GM18519 (cell line): ENCODE measurements around the gene HECW1.

Experiments
- ATAC-seq: cut with Tn5 transposase; IDR thresholded peaks from one replicate; pipeline ENCODE4 v1.9.1; 2021; ENCODE audit warnings: mild to moderate bottlenecking, moderate library complexity; ENCODE audit not compliant: unreplicated experiment, low FRiP score

The HECW1 gene

DNA sequence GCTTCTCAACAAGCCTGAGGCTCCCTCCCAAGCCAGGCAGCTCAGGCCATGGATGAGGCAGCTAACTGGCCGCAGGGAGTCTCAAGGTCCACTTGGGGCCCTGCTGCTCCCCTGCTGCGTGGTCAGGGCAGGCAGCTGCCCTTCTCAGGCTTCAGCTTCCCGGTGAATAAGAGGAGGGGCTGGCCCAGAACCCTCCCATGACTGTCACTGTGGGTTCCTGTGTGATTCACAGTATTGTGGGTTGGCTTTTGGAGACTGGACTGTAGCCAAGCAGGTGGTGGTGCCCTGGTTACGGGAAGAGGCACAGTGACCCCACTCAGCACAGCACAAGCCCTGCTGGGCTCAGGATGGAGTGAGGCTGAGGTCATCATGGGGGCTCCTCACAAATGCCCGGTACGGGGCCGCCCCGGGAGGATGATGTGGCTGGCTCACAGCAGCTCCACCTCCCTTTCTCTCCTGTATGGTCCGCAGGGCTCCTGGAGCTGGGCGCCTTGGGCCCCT, 189.8 kb downstream of the HECW1 start:
- no peak for ATAC-seq

DNA sequence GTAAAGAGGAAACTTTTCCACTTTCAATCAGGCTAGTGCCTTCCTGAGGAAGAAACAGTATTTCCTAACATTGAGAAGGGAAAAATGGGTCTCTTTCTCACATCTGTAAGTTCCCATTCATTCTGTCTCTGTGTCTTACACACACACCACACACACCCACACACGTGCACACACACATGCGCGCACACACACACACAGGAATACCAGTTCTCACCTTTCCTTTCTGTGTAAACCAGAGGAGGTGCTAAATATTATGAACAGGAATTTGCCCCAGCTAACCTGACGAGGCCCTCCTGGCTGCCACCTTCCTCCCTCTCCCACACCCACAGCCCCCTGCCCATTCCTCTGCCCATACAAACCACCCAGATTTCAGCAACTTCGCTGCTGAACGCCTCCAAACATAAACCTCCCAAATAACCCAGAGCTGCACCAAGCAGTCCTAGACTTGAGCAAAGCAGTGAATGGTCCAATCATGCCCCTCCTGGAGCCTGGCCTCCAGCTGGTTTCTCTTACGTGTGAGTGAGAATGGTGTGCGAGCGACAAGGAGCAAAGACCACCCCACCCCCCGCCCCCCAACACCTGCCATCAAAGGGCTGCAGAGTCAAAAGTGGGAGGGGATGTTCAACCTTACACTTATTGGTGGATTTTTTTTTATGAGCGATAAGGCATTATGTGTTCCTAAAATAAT, 190.5 kb downstream of the HECW1 start:
- ATAC-seq: no peak

DNA sequence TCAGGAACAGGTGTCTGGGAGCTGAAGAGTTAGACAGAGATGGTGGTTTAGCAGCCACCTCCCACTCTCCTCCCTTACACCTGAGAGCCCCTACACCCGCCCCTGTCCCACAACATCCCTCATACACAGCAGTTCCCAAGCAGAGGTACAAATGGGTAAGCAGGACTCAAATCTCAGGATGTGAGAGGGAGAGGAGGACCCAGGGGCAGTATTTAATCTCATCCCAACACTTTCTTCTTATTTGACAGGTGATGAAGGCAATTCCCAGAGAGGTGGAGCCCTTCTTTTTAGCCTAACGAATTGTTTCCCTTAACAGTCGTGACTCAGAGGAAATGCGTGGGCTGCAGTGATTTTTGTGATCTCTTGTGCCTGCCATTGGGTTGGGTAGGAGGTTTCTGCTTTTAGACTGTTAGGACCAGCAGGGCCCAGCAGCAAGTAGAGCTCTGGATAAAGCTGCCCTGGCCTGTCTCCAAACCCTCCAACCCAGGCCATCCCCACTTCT, 191.3 kb downstream of the HECW1 start:
- ATAC-seq: no peak

DNA sequence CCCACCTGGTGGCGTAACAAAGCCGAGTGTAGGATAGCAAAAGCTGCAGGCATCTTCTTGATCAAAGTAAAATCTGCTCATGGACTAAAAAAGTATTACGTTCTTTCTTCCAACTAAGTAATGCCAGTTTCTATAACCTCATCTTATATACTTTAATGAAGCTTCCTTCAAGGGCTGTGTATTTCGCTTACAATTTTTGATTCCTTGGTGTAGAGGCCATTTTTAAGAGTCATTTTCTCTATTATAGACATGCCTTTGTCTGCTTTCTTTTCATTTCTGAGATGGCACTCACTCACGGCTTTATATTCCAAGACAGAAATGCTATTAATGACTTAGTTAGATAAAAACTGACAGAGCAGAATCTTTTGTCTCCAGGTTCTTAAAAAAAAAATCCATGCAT, 194.0 kb downstream of the HECW1 start:
- ATAC-seq: no peak

DNA sequence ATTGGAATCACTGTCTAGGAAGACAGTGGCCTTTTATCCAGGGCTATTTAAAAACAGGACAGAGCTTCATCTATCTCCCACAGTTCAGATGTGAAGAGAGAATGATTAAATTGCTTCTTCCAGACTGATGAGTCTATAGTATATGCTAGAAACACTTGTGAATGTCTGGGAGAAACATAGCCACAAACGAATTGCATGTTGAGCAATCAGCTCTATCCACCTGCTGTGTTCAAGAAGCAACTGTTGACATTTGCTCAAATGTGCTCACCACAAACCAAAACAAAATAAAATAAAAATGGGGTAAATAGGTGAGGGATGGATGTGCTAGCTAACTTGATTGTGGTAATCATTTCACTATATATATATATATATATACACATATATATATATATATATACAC, 195.1 kb downstream of the HECW1 start:
- no peak for ATAC-seq

DNA sequence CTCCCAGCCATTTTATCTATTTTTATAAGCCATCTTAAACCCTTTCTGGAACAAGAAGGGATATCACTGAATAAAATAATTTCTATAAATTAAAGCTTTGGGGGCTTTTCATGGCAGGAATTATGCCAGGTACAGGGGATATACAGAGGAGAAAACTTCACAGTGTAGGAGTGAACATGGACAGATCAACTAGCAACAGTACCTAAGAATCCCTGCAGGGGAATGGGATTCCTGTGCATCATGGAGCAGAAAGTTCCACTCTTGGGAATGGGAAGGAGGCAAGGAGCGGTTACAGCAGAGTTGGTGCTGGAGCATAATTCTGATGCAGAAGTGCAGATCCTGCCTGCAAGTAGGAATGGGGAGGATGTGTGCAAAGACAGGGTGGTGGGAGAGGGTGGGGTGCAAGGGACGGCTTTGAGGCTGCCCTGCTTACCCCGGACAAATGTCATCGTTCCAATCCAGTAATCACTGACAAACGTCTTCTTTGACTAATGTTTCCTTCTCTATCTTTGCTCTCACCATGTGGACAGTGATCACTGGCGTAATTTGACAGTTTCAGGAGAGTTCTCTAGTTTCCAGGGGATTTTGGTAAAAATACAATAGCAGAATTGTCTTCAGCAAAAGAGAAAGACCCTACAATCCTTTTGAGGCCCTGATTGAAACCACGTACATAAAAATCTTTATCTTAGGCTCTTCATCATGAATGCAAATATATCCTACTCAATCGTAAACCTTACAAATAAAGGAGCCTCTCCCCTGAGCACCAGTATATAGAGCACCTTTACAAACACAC, 196.7 kb downstream of the HECW1 start:
- ATAC-seq: no peak

DNA sequence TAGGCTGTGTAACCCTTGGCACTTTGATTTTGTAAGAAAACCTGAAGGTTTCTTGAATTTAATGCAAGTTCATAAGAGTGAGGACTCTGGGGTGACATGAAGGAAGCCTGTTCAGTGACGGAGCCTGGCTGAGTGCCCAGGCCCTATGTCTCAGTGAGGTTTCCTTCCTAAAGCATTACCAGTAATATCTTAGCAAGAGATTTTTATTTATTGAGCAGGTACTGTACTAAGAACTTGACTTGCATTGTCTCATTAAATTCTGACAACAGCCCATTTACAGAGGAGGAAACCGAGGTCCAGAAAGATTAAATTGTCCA, 197.2 kb downstream of the HECW1 start:
- ATAC-seq: no peak

DNA sequence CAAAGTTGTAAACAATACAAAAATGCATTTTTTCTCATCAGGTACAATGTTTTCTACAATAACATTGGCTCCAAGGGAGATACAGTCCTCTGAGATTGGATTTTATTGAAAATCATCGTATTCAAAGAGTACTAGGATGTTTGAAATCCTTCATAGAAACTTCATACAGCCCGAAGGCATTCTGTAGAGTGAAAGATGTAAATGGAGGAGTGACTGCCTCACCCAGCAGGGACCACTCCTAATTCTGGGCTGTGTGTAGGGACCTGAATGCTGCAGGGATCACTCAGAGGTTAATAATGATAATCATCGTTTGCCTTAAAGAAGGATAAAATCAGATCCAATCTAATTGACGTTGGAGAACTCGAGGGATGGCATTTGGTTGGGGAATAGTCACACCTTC, 198.6 kb downstream of the HECW1 start:
- no peak for ATAC-seq

DNA sequence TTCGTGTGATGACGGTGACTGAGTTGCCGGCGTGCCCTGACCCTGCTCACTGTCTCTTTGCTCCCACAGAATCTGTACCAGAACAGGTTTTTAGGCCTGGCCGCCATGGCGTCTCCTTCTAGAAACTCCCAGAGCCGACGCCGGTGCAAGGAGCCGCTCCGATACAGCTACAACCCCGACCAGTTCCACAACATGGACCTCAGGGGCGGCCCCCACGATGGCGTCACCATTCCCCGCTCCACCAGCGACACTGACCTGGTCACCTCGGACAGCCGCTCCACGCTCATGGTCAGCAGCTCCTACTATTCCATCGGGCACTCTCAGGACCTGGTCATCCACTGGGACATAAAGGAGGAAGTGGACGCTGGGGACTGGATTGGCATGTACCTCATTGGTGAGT, 199.2 kb downstream of the HECW1 start:
- no peak for ATAC-seq

DNA sequence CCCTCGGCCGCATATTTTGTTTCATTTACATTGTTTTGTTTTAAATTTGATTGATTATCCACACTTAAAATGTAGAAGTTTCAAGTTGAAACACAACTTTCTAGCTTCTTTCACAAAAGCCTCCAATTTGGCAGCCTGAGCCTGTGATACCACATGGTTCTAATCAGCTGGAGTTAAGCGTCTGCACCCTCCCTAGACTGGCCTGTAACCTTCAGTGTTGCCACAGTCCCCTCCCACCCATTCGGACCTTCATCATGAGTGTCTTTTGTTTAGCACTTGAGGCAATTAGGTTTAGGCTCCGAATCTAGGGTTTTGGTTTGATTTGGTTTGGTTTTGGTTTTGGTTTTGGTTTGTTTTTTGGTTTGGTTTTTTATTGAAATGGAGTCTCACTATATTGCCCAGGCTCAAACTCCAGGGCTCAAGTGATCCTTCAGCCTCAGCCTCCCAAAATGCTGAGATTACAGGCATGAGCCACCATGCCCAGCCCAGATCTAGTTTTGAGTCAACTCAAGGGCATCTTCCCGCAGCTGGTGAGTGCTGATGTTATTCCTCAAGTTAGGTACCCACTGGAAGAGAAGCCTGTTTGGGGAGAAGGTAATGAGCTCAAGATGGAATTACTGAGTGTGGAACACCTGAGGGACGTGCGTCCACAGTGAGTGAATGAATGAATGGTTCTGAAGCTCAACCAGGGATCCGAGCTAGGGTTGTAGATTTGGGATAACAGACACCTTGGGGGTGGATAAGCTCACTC, 201.4 kb downstream of the HECW1 start:
- no peak for ATAC-seq

DNA sequence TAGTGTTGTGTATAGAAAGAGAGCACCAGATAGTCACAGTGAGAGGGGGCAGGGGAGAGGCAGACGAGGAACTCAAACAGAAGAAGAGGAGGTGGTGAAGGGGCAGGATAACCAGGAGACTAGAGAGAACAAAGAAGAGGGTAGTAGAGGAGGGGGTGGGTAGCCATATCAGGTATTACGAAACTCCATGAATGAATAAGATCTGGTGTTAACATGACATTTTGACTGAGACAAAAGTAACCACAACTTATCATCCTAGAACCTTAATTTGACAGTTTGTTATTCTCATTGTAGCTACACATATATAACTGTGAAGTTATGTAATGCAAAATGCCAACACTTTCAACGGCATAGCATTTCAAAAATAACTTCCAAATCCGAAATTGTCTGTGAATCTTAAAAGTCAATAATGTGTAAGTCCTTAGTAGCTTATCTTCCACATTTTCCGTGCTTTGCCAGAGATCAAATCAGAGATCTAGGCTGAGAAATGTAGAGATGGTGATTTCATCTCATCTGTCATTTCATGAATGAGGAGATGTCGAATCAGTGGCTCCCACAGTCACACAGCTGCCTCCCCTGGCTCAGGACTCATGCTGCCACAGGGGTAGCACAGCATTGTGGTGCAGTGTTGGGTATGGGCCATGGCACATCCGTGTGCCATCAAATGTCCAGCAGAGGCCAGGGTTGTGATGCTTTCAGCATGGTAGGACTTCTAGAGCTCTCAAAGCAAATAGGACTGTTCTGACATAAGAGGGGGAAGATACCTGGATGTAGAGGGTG, 202.1 kb downstream of the HECW1 start:
- peak; percentile 50 for ATAC-seq

DNA sequence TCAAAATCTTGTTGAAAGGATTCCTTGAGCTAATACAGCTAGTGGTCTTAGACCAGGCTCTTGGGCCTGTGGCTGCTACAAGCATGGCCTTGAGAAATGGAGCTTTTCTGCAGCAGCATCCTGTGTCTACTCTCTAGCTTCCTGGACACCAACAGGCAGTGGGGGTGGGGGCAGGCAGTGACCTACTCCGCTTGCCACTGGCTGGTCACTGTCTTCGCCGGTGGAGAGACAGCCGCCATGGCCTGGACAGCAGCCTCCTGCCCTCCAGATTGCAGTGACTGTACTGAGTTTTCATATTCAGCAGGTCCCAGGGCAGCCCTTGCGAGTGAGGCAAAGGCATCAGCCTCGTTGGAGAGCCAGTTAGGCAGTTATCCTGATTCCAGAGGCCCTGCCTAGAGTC, 204.6 kb downstream of the HECW1 start:
- ATAC-seq: no peak

DNA sequence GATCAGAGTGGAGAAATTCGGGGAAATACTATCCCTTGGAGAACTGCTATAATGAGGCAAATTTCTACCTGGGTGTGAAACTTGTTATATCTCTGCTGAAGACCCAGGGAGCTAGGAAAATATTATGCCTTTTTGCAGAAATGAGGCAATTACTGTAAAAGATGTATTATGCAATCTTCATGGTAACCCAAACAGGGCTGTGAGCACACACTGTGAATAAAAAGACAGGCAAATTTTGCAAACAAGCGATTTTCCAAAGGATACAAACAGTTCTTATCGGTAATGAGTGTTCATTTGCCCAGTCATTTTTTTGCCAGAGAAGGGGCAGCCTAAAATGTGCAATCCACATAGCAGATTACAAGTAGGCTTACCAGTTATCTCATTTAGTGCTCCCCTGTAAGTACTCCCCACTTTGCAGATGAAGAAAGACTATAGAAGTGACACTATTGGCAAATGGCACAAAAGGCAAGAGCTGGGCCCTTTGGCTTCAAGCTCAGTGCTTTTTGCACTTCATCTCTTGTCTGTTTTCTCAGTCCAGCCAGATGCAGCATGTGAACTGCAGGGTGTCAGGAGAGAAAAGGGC, 205.8 kb downstream of the HECW1 start:
- no peak for ATAC-seq

DNA sequence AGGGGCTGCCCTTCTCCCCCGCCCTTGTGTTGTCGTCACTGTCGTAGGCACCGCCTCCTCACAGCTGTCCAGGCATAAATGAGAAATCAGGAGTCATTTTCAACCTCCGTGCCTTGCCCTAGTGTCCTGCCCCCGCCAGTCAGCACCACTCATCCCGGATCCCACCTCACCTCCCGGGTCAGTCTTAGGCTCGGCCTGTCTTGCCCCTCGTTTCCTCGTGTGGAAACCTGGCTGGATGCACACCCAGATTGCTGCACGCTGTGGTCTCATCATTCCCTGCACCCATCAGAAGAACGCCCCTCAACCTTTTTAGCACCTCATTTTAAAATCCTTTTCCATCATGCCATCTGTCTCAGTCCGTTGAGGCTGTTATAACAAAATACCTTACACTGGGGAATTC, 213.1 kb downstream of the HECW1 start:
- no peak for ATAC-seq

DNA sequence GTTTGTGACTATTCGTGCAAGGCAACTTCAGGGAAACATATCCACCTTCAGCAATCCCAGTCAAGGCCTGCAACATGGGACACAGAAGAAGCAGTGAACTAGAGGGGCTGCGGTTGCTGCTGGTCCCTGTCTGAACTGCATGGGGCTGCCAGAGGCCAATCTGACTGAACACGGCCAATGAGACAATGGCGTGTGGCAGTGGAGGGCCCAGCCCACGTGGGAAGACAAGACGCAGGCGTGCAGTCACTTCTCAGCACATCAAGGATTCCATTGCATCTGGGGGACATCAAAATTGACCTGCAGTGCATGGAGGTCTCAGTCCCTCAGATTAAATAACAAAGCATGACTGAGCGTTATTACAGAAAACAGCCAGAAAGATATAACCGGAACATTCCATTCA, 215.9 kb downstream of the HECW1 start:
- ATAC-seq: no peak

DNA sequence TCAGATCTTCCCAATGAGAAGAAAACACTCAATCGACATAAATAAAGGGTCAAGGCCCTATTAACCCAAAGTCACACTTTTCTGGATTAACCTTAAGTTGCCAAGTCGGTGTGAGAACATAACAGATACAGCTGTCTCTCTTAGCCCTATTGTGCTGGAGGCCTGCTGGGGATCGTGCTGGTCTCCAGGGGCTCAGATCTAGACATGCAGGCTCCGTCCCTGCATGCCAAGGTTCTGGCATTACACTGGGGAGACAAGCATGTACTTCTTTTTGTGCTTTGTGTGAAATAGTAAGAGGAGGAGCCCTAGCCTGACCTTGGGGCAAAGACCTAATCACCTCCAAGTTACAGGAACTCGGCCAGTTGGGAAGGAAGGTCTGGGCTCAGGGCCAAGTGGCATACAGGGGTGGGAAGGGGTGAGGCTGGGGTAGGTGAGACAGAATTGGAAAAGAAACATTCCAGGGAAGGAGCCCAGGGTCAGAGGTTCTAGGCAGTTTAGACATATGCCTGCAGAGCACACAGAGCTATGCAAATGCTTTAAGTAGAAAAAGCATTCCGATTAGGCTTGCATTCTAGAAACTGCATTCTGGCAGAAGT, 216.4 kb downstream of the HECW1 start:
- no peak for ATAC-seq

DNA sequence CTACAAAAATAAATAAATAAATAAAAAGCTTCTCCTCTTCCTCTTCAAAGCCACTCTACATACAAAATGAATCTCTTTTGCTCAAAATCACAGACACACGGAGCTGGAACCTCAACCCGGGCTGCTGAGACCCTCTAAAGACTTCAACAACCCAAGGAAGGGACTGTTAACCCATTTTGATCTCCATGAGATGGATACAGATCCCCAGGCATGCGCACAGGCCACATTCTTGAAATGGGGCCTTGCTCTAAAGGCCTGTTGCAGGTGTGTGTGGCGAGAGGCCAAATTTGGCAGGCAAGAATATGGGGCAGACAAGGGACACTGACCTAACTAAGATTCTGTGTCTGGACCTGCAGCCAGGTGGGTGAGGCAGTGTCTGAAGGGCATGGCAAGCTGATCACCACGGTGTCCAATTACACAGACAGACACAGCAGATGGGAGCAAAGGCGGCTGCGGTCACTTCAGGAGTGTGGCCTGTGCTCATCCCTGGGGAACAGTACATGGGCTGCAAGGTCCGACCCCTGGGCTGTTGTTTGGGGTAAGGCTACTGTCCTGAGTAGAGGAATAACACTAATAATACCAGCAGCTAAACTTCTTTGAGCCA, 219.8 kb downstream of the HECW1 start:
- no peak for ATAC-seq

DNA sequence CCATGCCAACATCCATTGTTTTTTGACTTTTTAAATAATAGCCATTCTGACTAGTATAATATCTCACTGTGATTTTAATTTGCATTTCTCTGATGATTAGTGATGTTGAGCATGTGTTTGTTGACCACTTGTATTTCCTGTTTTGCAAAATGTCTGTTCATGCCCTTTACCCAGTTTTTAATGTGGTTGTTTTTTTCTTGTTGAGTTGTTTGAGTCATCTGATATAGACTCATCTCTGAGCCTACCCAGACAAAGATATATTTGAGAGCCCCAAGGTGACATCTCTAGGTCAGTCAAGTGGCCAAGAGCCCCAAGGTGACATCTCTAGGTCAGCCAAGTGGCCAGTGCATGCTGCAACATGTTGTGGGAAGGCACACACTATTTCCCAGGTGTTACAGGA, 224.7 kb downstream of the HECW1 start:
- no peak for ATAC-seq

DNA sequence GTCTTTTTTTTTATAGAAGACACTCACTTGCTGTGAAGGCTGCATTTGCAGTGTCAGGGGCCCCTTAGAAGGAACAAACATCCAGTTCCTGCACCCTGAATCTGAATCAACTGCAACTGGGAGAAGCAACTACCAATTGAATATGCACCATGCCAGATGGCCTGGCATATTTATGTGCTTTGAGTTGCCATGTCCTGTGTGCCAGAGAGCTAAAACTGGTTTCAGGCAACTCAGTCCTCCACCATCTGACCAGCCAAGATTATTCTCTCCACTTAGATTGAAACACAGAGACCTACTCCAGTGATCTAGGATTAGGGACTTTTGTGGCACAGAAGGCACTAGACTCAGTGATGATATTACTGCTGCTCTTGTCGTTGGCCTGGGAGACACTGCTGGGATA, 225.4 kb downstream of the HECW1 start:
- ATAC-seq: no peak
